DMS 273 (cell line): ENCODE measurements around the gene MYH11.
"Not testable (repeated sequence)": the region's sequence is repeated elsewhere in the genome, so short reads cannot be mapped to it uniquely, and the experiment has no call there.

Experiments
- DNase-seq: peaks from one replicate; lab custom pipeline; 2025; ENCODE audit not compliant: unreplicated experiment; lab: John Stamatoyannopoulos, UW

Gene MYH11

DNA sequence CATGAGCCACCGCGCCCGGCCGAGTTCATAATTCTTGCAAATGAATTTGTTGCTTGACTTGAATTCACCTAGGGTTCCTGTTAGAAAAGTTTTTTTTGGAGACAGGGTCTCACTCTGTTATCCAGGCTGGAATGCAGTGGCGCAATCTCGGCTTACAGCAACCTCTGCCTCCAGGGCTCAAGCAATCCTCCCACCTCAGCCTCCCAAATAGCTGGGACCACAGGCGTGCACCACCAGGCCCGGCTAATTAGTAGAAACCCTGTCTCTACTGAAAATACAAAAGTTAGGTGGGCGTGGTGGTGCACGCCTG, 99.8 kb downstream of the MYH11 start:
- DNase-seq = no peak

DNA sequence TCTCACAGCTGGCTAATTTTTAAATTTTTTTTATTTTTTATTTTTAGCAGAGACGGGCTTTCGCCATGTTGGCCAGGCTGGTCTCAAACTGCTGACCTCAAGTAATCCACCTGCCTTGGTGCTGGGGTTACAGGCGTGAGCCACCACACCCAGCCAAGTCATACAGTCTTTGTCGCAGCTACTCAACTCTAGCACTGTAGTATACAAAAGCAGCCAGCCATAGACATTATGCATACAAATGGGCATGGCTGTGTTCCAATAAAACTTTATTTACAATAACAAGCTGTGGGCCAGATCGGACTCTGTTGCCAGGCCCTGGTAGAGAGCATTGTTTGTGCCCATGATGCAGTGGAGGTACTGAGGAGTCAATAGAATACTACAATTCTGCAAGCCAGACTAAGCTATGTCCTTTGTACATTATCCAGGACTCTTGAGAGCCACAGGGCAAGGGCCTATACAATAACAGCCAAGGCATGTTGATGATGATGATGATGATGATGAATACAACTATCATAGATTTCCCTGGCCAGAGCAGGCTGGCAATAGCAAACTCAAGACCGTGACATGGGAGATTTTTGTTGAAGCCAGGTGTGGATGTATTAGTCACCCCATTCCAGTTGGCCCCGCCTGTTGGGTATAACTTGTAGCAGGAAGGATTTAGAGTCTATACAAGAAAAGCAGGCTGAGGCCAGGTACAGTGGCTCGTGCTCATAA, 101.8 kb downstream of the MYH11 start:
- no peak for DNase-seq

DNA sequence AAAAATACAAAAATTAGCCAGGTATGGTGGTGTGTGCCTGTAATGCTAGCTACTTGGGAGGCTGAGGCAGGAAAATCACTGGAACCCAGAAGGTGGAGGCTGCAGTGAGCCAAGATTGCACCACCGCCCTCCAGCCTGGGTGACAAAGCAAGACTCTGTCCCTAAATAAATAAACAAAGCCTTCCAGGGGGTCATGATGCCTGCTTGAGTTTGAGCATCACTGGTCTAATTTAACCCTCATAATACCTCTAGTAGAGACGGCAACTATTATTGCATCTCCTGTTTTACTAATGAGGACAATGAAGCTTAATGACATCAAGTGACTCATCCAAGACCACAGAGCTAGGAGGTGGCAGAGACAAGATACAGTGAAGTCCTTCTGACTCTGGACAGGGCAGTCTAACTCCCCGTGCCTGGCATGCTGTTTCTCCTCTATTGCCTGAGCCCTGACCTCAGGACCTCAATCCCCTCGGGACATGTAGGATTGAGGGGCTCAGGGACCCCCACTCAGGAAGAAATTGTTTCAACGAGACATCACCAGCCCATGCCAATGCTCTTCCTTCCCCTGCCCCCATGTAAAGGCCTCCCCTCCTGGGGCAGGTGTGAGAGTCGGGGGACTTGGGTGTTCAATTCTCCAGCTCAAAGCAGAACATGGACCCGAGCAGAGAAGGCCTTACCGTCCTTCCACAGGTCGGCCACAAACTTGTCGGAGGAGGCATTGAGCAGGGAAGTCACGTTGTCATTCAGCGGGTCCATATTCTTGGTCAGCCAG, 103.9 kb downstream of the MYH11 start:
- DNase-seq = no peak

DNA sequence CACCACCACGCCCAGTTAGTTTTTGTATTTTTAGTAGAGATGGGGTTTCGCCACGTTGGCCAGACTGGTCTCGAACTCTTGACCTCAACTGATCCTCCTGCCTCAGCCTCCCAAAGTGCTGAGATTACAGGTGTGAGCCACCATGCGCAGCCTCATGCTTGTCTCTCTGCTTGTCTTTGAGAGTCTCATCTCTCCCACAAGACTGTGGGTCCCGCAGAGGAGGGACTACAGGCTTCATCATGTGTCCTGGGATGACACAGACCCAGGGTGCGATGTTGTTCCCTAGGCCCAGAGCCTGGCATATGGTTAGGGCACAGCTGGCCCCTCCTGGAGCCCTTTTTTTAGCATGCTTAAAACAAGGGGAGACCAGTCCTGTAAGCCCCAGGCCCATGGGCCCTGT, 104.9 kb downstream of the MYH11 start:
- DNase-seq = no peak

DNA sequence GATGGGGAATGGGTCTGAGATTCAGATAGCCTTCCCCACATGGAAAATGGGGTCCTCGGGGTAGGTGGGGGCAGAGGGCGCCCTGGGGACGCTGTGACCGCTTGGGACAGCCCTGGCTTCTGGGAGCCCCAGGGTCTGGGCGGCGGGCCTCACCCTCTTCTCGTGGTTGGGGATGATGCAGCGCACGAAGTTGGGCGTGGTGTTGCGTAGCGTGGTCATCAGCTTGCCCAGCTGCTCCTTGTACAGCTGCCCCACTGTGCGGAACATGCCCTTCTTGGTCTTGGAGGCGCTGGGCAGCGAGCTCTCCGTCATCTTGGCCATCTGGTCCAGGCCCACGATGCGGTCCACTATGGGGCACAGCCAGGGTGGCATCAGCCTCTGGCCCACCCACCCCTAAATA, 106.8 kb downstream of the MYH11 start:
- no peak for DNase-seq

DNA sequence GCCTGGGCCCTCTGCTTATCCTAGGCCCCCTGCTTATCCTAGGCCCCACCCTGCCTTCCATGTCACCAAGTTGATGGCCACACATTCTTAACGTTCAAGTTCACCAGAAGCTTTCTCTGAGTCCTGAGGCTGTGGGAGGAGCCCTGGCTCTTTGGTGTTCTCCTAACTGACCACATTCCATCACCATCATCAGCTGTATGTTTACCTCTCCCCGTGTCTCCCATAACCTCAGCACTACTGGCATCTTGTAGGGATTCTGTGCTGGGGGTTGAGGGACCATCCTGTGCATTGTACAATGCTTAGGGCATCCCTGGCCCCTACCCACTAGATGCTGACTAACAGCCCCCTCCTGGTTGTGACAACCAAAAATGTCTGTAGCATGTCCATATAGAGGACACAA, 107.5 kb downstream of the MYH11 start:
- no peak for DNase-seq

DNA sequence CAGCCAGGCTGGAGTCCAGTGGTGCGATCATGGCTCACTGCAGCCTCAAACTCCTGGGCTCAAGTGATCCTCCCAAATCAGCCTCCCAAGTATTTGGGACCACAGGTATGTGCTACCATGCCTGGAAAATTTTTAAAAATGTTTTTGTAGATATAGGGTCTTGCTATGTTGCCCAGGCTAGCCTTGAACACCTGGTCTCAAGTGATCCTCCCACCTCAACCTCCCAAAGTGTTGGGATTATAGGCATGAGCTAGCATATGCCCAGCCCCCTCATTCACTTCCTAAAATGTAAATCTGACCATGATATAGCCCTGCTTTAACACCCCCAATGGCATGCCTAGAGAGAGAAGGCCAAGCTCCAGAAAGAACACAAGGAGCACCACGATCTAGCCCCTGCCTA, 108.2 kb downstream of the MYH11 start:
- no peak for DNase-seq

DNA sequence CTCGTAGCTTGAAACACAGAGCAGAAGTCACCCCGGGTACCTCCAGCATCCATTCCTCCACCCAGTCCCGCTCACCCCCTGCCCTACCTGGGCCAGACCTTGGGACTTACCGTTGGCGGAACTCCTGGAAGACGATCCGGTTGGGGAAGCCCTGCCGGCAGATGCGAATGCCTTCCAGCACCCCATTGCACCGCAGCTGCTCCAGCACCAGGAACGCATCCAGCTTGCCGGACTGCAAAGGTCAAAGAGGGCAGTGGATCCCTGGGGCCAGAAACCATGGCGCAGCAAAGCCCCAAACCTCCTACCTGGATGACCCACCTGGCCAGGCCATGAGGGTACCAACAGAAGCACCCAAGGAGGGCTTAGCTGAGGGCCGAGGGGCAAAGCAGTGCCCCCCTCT, 108.9 kb downstream of the MYH11 start:
- no peak for DNase-seq

DNA sequence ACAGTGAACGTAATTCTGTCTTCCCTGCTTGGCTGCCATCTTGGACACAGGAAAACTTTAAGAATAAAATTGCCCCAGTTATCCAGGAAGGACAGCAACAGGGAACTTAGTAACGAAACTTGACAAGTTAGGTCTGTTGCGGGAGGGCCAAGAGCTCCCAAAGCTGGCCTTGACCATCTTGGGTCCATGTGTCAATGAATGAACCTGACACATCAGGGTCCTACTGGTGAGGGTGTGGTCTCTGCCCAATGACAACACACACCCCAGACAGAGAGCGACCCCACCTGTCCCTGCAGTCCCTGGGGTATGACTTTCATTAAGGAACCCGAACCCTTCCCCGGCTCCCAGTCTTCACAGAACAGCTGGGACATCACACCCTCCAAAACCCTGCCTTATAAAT, 110.5 kb downstream of the MYH11 start:
- no peak for DNase-seq

DNA sequence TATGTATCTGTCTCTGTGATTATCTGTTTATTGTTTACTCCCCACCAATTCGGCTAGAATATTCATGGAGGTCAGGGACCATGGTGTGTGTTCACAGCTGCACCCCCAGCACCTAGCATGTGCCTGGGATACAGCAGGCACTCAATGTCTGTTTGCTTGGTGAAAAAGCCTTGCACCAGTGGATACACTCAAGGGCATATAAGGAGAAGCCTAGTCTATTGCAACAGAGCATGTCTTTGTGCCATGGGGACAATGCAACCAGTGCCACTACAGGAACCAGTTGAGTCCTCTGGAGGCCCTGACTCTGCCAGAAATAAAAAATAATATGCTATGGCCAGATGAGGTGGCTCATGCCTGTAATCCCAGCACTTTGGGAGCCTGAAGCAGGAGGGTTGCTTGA, 113.2 kb downstream of the MYH11 start:
- no peak for DNase-seq

DNA sequence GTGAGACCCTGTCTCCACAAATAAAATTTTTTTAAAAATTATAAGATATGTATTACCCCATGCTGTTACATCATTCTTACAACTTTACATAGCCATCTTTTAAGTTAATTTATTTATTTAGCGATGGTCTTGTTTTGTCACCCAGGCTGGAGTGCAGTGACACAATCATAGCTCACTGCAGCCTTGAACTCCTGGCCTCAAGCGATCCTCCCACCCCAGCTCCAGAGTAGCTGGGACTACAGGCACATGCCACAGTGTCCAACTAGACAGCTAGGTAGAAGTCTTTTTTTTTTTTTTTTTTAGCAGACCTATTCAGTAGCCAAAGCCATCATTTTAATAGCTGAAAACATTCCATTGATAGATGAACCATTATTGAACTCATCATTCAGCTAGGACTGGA, 114.1 kb downstream of the MYH11 start:
- no peak for DNase-seq

DNA sequence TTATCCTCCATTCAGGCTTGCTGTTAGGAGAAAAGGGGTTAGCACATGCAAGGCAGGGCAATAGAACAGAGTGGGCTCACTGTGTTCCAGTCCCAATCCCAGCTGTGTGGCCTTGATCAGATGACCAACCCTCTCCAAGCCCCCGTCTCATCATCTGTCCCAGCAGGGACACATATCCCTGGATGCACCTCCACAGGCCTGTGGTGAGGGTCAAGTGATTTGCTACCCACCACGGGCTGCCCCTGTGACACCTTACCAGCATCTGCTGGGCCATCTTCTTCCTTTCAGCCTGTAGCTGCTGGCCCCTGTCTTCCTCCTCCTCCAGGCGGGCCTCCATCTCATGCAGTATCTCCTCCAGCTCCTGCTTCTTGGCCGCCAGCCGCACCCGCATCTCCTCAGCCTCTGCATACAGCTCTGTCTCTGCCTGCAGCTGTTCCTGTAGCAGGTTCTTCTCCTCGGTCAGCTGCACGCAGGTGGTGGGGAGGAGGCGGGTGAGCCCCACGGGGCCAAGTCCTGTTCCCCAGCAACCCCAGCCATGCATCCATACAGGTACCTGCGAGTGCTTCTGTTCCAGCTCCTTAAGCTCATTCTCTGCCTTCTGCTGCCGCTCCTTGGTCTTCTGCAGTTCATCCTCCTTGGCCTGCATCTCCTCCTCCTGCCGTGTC, 115.5 kb downstream of the MYH11 start:
- no peak for DNase-seq

DNA sequence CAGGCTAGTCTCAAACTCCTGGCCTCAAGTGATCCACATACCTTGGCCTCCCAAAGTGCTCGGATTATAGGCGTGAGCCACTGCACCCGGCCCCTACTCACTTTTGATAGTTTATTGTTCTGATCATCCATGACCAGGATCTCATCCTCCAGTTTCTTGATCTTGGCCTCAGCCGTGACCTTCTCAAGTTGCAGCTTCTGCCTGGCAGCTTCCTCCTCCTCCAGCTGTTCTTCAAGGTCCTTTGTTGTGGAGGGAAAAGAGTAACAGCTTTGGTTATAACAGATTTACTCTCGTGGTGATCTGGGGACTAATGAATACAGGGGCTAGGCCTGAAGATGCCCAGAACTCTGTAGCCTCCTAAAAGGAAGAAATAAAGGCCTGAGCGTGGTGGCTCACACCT, 116.9 kb downstream of the MYH11 start:
- no peak for DNase-seq

DNA sequence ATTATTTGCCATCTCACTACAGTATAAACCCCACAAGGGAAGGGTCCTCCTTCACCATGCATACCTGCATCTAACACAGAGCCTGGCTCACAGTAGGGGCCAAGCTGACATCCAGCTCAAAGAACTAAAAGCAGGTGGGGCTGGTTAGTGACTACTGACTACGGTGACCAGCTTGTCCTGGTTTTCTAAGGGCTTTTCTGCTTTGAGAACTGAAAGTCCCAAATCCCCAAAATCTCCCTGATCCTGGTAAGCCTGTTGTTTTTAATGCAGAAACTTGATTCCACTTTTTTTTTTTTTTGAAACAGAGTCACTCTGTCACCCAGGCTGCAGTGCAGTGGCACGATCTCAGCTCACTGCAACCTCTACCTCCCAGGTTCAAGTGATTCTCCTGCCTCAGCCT, 117.4 kb downstream of the MYH11 start:
- DNase-seq = no peak

DNA sequence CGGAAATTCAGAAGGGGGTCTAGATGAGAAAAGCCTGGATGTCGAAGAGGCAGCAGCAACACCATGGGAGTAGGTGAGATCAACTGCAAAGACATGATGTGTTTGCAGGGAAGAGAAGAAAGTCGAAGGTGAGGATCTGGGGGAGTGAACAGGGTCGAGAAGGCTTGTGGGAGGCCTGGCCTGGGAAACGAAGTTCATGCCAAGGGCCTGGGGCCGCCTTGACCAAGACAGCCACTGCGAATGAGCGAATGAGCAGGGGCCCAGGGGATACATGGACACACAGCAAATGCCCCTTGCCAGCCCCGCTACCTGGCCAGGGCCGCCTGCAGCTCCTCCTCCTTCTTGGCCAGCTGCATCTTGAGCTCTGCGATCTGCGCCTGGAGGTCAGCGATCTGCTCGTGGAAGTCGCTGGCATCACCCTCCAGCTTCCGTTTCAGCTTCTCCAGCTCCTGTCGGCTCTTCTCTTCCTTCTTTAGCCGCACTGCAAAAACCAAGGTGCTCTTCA, 119.6 kb downstream of the MYH11 start:
- DNase-seq = no peak

DNA sequence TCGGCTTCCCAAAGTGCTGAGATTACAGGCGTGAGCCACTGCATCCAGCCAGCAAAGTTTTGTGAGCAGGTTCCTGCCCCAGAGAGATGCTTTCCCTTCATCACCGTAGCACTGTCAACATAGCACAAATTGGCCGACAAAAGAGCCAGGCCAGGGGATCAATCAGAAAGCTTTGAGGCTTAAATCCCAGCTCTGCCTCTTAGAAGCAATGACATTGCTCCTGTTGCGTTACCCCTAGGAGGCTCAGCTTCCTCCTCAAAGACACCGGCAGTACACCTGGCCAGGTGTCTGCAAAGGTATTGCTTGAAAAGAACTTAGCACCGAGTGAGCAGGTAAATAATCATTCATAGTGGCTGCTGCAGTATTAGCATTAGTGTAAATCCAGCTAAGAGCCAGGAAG, 120.3 kb downstream of the MYH11 start:
- DNase-seq = no peak

DNA sequence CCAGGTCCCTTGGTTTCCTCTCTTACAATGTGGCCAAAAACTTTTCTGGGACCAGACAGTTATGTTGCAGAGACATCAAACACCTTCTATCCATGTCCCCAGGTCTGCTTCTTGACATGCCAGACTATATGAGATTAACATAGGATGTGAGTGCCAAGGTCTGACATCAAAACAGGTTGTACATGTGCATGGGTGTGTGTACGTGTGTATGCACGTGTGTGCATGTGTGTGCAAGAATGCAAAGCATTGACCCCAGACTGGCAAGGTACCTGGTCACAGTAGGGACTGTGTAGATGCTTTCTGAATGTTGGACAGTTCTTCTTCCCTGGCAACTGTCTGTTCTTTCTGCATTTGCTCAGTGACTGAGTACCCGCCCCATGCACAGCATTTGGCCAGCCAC, 121.2 kb downstream of the MYH11 start:
- DNase-seq = no peak

DNA sequence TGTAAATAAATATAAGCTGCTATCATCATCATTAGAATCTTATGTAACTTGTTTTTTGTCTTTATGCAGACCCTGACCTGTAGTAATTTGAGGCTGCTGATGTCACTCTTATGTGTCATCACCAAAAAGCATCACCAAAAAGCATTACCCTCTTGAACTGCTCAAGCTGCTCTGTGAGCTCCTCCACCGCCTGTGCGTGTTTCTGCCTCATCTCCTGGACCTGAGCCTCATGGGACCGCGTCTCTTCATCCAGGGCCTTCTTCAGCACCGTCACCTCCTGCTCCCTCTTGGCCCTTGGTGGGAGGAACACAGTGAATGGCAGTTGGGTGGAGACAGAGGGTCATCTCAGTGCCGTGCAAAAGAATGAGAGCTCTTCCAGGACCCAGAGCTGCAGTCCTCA, 124.4 kb downstream of the MYH11 start:
- no peak for DNase-seq

DNA sequence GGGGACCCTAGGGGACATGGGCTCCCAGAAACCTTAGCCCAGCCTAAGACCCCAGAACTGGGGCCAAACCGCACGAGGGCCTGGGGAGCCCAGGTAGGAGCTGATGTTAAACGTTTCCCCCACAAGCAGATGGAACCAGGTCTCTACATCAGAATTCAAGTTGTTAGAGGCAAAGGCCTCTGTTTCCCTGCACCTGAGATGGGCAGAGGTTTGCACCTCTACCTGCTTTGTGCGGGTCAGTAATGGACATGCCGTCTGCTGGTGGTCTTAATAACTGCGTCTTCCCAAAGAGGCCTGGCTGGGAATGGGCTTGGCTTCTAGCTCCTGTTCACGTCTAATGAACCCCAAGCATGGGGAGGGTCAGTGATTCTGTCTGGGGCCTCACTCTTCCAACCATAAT, 127.7 kb downstream of the MYH11 start:
- DNase-seq = no peak

DNA sequence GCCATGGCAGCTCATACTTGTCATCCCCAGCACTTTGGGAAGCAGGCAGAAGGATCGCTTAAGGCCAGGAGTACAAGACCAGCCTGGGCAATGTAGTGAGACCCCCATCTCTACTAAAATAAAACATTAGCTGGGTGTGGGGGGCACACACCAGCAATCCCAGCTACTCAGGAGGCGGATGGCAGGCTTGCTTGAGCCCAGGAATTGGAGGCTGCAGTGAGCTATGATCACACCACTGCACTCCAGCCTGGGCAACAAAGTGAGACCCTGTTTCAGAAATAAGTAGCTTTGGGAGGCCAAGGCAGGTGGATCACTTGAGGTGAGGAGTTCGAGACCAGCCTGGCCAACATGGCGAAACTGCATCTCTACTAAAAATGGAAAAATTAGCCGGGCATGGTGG, 129.1 kb downstream of the MYH11 start:
- DNase-seq = not testable (repeated sequence)

DNA sequence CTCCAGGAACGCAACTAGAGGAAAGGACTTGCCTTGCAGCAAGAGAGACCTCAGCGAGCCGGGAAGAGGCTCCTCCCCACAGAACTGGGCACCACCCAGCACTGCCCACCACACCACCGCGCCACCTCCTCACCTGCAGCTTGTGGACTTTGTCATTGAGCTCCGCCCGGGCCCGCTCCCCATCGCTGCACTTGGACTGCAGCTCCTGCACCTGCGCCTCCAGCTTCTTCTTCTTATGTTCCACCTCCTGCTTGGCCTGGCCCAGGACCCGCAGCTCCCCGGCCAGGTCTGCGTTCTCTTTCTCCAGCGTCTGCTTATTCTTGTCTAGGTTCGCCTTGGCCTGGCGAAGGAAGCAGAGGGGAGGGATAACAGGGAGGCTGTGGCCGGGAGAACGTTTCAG, 130.1 kb downstream of the MYH11 start:
- DNase-seq = no peak

DNA sequence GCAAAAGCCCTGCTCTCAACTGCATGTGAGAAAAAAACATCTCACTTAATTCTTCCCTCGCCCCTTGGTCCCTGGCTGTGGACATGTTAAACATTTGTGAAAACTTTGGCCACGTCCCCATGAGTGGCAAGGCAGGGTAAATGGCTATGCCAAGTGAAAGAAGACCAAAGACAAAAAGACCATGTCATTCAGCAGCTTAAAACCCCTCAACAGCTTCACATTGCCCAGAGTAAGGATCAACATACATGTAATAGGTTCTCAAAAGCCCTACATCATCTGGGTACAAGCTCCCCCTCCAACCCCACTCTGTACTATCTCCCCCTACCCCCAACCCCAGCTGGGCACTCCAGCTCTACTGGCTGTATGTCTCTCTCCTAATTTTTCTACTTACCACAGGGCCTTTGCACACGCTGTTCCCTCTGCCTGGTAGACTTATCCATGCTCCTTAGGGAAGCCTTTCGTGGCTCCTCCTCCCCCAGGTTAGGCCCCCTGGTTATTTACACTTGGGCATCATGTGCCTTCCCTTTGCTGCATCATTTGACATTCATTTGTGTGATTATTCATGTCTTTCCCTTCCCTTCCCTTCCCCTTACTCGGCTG, 131.1 kb downstream of the MYH11 start:
- no peak for DNase-seq
